HL-60 (cell line): ENCODE measurements around the gene ALPI.

Experiments
- DNase-seq, 2 experiments: peaks; one replicate each; pipeline ENCODE4 v3.0.0-alpha.2; 2010 to 2020; ENCODE audit warnings: low read depth in 1 of 2, low spot score in 1 of 2
- H3K27ac ChIP-seq: fragments of 250-450 bp; sonication (Bioruptor Pico); replicated peaks from 2 replicates; pipeline ENCODE4 v1.5.1; 2020; ENCODE audit warnings: mild to moderate bottlenecking, moderate library complexity
- H3K27me3 ChIP-seq: fragments of 250-450 bp; sonication (Bioruptor Pico); 2 replicates; pipeline ENCODE4 v1.5.1; 2021; ENCODE audit warnings: mild to moderate bottlenecking, moderate library complexity; ENCODE audit not compliant: insufficient read depth, poor library complexity, severe bottlenecking
- H3K4me3 ChIP-seq: replicated peaks from 2 replicates; pipeline ENCODE4 v1.5.1; 2011; ENCODE audit warnings: mild to moderate bottlenecking, control low read depth, low read length; ENCODE audit not compliant: insufficient read depth
- GABPA ChIP-seq: IDR thresholded peaks from 2 replicates; pipeline ENCODE4 v1.6.1; 2012; ENCODE audit warnings: low read depth
- POLR2AphosphoS5 ChIP-seq: IDR thresholded peaks from 2 replicates; pipeline ENCODE4 v1.6.1; 2012; ENCODE audit warnings: low read depth
- SPI1 ChIP-seq: IDR thresholded peaks from 2 replicates; pipeline ENCODE4 v1.6.1; 2012; ENCODE audit warnings: low read depth, mild to moderate bottlenecking, borderline replicate concordance
- TF ChIP-seq, protein P1 (sequence below): IDR thresholded peaks from one replicate; pipeline ENCODE4 v1.5.1; 2011; ENCODE audit warnings: low read length, control low read depth, inconsistent platforms; ENCODE audit not compliant: insufficient read depth
- TF ChIP-seq, protein P2 (sequence below): IDR thresholded peaks from 2 replicates; pipeline ENCODE4 v1.6.1; 2012; ENCODE audit warnings: low read depth; ENCODE audit not compliant: insufficient replicate concordance

The ALPI gene

DNA sequence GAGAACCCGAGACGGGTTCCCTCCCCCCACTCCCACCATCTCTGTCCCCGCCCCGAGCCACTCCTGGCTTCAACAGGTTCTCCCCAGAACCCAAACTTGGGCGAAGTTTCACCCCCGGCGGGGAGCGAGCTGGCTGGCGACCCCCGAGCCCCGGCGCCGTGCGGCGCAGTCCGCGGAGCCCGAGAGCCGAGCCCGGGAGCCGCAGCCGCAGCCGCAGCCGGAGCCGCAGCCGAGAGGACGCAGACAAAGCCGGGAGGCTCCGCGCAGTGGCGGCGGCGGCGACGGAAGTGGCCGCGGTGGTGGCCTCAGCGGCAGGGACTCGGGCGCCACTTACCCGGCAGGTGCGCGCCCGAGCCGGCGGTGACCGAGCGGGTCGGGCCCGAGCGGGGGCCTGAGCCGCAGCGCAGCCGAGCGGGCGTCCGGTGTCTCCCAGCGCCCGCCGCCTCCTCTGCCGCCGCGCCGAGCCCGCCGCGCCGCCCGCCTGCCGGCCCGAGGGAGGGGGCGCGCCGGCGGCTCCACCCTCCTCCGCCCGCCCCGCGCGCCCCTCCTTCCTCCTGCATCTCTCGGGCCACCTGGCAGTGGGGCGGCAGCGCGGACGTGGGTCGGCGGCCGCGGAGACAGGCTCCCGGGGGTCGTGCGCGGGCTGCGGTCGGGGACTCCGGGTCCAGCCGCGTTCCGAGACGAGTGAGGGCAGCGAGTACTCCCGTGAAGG, 31.6 kb downstream of the ALPI start, which contains the start of gene ECEL1:
TSS of gene ECEL1 (minus strand) at position 450 of the 712 bp plus-strand sequence. CDS start 1,181 bp downstream, outside the sequence.
- DNase-seq = no peak
- TF ChIP-seq SPI1 (no peak), POLR2AphosphoS5 (no peak), GABPA (no peak)
- TF ChIP-seq, protein P1, sequence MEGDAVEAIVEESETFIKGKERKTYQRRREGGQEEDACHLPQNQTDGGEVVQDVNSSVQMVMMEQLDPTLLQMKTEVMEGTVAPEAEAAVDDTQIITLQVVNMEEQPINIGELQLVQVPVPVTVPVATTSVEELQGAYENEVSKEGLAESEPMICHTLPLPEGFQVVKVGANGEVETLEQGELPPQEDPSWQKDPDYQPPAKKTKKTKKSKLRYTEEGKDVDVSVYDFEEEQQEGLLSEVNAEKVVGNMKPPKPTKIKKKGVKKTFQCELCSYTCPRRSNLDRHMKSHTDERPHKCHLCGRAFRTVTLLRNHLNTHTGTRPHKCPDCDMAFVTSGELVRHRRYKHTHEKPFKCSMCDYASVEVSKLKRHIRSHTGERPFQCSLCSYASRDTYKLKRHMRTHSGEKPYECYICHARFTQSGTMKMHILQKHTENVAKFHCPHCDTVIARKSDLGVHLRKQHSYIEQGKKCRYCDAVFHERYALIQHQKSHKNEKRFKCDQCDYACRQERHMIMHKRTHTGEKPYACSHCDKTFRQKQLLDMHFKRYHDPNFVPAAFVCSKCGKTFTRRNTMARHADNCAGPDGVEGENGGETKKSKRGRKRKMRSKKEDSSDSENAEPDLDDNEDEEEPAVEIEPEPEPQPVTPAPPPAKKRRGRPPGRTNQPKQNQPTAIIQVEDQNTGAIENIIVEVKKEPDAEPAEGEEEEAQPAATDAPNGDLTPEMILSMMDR = no peak
- TF ChIP-seq, protein P2, sequence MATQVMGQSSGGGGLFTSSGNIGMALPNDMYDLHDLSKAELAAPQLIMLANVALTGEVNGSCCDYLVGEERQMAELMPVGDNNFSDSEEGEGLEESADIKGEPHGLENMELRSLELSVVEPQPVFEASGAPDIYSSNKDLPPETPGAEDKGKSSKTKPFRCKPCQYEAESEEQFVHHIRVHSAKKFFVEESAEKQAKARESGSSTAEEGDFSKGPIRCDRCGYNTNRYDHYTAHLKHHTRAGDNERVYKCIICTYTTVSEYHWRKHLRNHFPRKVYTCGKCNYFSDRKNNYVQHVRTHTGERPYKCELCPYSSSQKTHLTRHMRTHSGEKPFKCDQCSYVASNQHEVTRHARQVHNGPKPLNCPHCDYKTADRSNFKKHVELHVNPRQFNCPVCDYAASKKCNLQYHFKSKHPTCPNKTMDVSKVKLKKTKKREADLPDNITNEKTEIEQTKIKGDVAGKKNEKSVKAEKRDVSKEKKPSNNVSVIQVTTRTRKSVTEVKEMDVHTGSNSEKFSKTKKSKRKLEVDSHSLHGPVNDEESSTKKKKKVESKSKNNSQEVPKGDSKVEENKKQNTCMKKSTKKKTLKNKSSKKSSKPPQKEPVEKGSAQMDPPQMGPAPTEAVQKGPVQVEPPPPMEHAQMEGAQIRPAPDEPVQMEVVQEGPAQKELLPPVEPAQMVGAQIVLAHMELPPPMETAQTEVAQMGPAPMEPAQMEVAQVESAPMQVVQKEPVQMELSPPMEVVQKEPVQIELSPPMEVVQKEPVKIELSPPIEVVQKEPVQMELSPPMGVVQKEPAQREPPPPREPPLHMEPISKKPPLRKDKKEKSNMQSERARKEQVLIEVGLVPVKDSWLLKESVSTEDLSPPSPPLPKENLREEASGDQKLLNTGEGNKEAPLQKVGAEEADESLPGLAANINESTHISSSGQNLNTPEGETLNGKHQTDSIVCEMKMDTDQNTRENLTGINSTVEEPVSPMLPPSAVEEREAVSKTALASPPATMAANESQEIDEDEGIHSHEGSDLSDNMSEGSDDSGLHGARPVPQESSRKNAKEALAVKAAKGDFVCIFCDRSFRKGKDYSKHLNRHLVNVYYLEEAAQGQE = no peak
- peak within 1 kb of the TSS; percentile 21 for H3K4me3 ChIP-seq
- peaks cover 50% of the 10 kb centered on the region for H3K27me3 ChIP-seq
- H3K27ac ChIP-seq = no peak within 1 kb of the TSS

DNA sequence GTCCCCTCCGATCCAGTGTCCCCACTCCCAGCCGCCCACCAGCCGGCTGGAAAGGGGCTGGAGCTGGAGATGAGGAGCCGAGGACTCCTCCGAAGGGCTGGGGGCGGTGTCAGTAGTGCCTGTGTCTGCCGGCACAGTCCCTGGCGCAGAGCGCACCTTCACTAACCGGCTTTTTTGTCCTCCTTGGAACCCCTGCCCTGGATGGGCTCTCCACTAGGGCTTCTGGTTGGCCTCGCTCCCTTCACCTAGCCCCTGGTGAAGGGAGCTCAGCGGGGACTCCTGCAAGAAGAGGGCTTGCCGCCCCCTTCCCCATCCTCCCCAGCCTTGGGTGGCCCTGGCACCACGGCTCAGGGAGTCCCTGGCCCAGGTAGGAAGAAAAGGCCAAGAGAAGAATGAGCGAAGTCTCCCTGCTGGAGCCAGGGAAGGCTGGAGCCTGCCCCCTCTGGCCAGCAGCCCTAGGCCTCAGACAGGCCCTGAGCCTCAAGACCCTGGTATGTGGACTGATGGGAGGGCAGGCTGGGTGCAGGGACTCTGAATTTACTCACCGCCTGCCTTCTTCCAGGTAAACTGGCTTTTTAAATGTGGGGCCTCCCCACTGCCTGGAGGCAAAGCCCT, 32.3 kb downstream of the ALPI start:
- Histone ChIP-seq H3K4me3 (no peak overlapping the region), H3K27me3 (peaks cover 52% of the 10 kb centered on the region), H3K27ac (no peak overlapping the region)
- no peak for TF ChIP-seq GABPA
- no peak for TF ChIP-seq SPI1
- TF ChIP-seq, protein P1 = no peak
- no peak for TF ChIP-seq POLR2AphosphoS5
- TF ChIP-seq, protein P2 = no peak
- DNase-seq = no peak

DNA sequence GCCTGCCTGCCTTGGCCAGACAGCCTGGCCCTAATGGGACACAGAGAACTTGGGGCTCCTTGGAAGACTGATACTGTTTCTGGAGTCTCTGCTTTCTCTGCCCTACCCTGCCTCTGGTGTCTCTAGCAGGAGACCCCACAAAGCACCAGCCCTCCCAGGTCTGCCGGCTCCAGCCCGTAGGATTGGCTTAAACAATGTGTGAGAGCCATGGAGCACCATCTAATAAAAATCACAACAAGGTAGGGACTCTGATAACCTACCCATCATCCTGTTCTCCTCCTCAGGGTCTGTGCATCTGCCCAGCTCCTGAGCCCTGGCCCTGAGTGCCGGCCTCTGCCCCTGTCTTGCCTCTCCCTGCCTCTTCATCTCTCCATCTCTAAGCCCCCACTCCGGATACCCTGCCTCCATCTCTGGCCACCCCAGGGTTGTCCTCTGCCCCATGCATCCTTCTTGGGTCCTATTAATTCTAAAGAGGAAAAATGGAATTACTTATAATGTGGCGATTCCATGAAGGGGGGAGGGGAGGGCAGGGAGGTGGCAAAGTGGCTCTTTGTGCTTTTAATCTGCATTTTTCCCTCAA, 32.9 kb downstream of the ALPI start:
- Histone ChIP-seq H3K27ac (no peak overlapping the region), H3K4me3 (no peak overlapping the region), H3K27me3 (peaks cover 52% of the 10 kb centered on the region)
- TF ChIP-seq SPI1 (no peak), GABPA (no peak), POLR2AphosphoS5 (no peak)
- TF ChIP-seq, protein P1 = no peak
- TF ChIP-seq, protein P2 = no peak
- no peak for DNase-seq
